D721Med (cell line): ENCODE measurements around the gene MIAT.

ENCODE experiments used
- DNase-seq: peaks from one replicate; pipeline ENCODE4 v3.0.0; 2011; ENCODE audit warnings: low spot score; ENCODE audit not compliant: insufficient read length
- FAIRE-seq: peaks from 2 replicates; lab custom pipeline; 2011; peaks lifted over from hg19 to GRCh38; lab: Jason Lieb, UNC
- CTCF ChIP-seq: IDR thresholded peaks from 2 replicates; pipeline ENCODE4 v1.5.1; 2012; ENCODE audit warnings: mild to moderate bottlenecking, control low read depth; ENCODE audit not compliant: insufficient read depth; ENCODE audit errors: missing control alignments

MIAT gene

GRCh38 chr22:26713823-26714449 is 56.5 kb downstream of the MIAT start:
- DNase-seq (no peak), FAIRE-seq (no peak)
- no peak for TF ChIP-seq CTCF

DNA sequence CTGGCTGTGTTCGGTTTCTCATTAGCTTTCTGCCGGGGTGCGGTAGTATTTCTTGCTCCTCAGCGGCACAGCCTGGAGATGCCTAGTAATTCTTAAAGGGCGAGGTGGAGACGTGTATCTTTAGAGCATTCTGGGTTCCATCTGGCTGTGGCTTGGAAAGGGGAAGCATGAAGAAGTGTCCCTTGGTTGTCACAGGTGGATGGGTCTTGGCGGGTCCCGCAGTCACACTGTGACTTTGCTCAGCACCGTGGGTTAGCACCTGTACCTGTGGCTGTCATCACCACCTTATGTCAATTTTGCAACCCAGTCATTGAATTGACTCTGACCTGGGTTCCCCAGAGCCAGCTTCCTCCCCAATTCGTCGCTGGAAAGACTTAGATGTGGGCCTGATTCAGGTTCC is 57.6 kb downstream of the MIAT start:
- FAIRE-seq (no peak), DNase-seq (no peak)
- TF ChIP-seq CTCF, result no peak

- DNase-seq (no peak), FAIRE-seq (no peak)
- TF ChIP-seq CTCF, result no peak
Observed at GRCh38 chr22:26715392-26715936, 58.1 kb downstream of the MIAT start.

DNA sequence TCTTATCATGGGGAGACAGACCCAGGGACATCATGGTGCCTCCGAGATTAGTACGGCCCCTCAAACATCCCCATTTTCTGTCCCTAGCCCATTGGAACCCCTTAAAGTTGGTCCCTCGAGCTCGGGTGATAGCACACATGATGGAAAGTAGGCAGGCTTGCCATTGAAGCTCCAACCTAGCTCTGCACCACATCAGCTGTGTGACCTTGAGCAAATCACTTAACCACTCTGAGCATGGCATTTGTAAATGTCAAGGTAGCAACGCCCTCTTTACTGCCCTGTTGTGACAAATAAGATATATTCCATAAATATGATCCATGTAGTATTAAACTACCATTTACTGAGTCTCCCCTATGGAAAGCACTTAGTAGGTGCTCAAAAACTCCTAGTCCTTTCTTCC is 61.1 kb downstream of the MIAT start:
- DNase-seq (no peak), FAIRE-seq (no peak)
- no peak for TF ChIP-seq CTCF

GRCh38 chr22:26718905-26719304 is 61.5 kb downstream of the MIAT start:
- no peak for DNase-seq
- no peak for TF ChIP-seq CTCF
- FAIRE-seq, result no peak

DNA sequence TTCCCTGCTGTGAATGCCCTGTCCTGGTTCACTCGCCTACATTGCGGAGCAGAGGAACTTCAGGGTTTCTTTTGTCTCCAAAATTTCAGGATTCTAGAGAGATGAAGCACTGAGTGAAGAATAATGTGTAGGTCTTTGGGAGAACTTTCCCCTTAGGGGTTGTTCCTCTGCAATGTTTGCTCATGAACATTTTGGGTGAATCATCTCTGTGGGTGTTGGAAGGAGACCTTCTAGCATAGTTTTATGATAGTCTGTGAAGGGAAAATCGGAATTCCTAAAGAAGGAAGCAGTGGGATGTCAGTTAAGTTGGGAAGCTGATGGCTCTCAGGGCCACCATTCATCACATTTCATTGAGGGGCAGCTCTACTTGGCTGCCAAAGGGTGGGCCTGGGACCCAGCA is 64.8 kb downstream of the MIAT start:
- no peak for DNase-seq
- no peak for TF ChIP-seq CTCF
- FAIRE-seq, result no peak

- no peak for TF ChIP-seq CTCF
- no peak for DNase-seq
- FAIRE-seq, result no peak
Observed at GRCh38 chr22:26724414-26724813, 67.0 kb downstream of the MIAT start.
